Caco-2 (cell line): ENCODE data around the gene MPC1. TPM values are rescaled to one million over a fixed set of nuclear protein-coding genes. Genes with fewer than 3 reads are reported as not detected.

Experiments used
- BruUV-seq: library from RNA; stranded (reverse); fragments of 400-500 nt; replicated peaks from 2 replicates; lab custom pipeline; 2021; lab: Mats Ljungman, UMichigan
- CTCF ChIA-PET: fragments of 300-600 bp; sonication (Branson Sonifier 250); formaldehyde crosslinking; loops from one replicate; lab custom pipeline; 2022; ENCODE audit warnings: antibody characterized with exemption; lab: Charles Lee
- POLR2A ChIA-PET: fragments of 300-600 bp; sonication (Branson Sonifier 250); formaldehyde crosslinking; loops from one replicate; lab custom pipeline; 2022; ENCODE audit warnings: antibody characterized with exemption; lab: Charles Lee
- DNase-seq, 2 experiments: peaks; one replicate each; pipeline versions ENCODE4 v3.0.0 to v3.0.0-alpha.2; 2020 to 2022
- H3K27me3 ChIP-seq: replicated peaks from 2 replicates; pipeline ENCODE4 v1.6.0; 2011; ENCODE audit warnings: low read length; ENCODE audit not compliant: control insufficient read depth, insufficient read depth
- H3K36me3 ChIP-seq: 2 replicates; pipeline ENCODE4 v1.5.1; 2011; ENCODE audit warnings: low read length; ENCODE audit not compliant: control insufficient read depth, insufficient read depth
- H3K4me1 ChIP-seq: fragments of 250-450 bp; sonication (Bioruptor Pico); 2 replicates; pipeline ENCODE4 v1.5.1; 2020; ENCODE audit warnings: mild to moderate bottlenecking
- H3K4me3 ChIP-seq: 2 replicates; pipeline ENCODE4 v1.5.1; 2011; ENCODE audit warnings: low read depth, mild to moderate bottlenecking, control low read depth, low read length
- H3K9me3 ChIP-seq: fragments of 250-450 bp; sonication (Bioruptor Pico); 2 replicates; pipeline ENCODE4 v1.5.1; 2020; ENCODE audit warnings: mild to moderate bottlenecking, moderate library complexity
- H3K27ac Mint-ChIP-seq: one replicate; pipeline ENCODE4 v1.8.0; 2022; ENCODE audit warnings: mixed read lengths; ENCODE audit not compliant: unreplicated experiment
- H3K27me3 Mint-ChIP-seq: one replicate; pipeline ENCODE4 v1.8.0; 2022; ENCODE audit warnings: mixed read lengths; ENCODE audit not compliant: insufficient read depth, unreplicated experiment
- H3K36me3 Mint-ChIP-seq: one replicate; pipeline ENCODE4 v1.8.0; 2022; ENCODE audit warnings: mild to moderate bottlenecking, mixed read lengths; ENCODE audit not compliant: insufficient read depth, unreplicated experiment
- H3K4me1 Mint-ChIP-seq: one replicate; pipeline ENCODE4 v1.8.0; 2022; ENCODE audit warnings: low read depth, mixed read lengths; ENCODE audit not compliant: unreplicated experiment
- H3K4me3 Mint-ChIP-seq: one replicate; pipeline ENCODE4 v1.8.0; 2022; ENCODE audit warnings: mild to moderate bottlenecking, moderate library complexity, mixed read lengths; ENCODE audit not compliant: unreplicated experiment
- H3K9me3 Mint-ChIP-seq: one replicate; pipeline ENCODE4 v1.8.0; 2022; ENCODE audit warnings: mixed read lengths; ENCODE audit not compliant: unreplicated experiment
- CTCF ChIP-seq, 2 experiments: fragments of 200-600 bp in 1 of 2; IDR thresholded peaks; 1 replicate in 1 of 2; 2 replicates in 1 of 2; pipeline versions ENCODE4 v1.5.1 to v1.8.0; 2011 to 2022; ENCODE audit warnings: antibody characterized with exemption in 1 of 2, control low read depth in 1 of 2, inconsistent platforms in 1 of 2, low read depth in 1 of 2, low read length in 1 of 2, mild to moderate bottlenecking in 1 of 2, moderate library complexity in 1 of 2; ENCODE audit not compliant: insufficient read depth in 1 of 2, severe bottlenecking in 1 of 2, unreplicated experiment in 1 of 2
- intact Hi-C: fragments of 100-400 bp; cut with micrococcal nuclease; formaldehyde crosslinking; loops from one replicate; pipeline ENCODE4 v1.10.0; 2022; ENCODE audit not compliant: unreplicated experiment
- total RNA-seq: library from RNA; stranded (reverse); gene quantifications from 2 replicates; pipeline ENCODE4 v1.2.3, GENCODE V29; 2022

MPC1 gene
- total RNA-seq, 1 experiment from 2014 or later = 19.7 TPM

GRCh38 chr6:166341977-166342348, 40.8 kb downstream of the MPC1 start:
- Histone ChIP-seq H3K27me3 (no peaks in the 10 kb centered on the region), H3K4me1 (peaks cover 17% of the 10 kb centered on the region), H3K4me3 (peak overlapping the region; percentile 99), H3K9me3 (no peaks in the 10 kb centered on the region), H3K36me3 (no peaks in the 10 kb centered on the region; the same call in 1 of the 2 replicates)
- peaks cover 3% of the 10 kb centered on the region for H3K4me1 Mint-ChIP-seq
- BruUV-seq = no TSS peak
- H3K27ac Mint-ChIP-seq = peak overlapping the region; percentile 83
- H3K9me3 Mint-ChIP-seq = peaks cover under 1% of the 10 kb centered on the region
- ChIA-PET CTCF (no interaction called here), POLR2A (interaction anchor here (0.7 kb wide), 1 partner anchor 16 kb away, joined by 4 read pairs; no protein-coding TSS in a partner anchor)
- no peak for DNase-seq
- intact Hi-C loops = loop anchor here (1.0 to 2.0 kb wide), 2 partner anchors 33 to 39 kb away; partner anchors contain the start of gene PRR18
- peaks cover 1% of the 10 kb centered on the region for H3K36me3 Mint-ChIP-seq
- no peak for TF ChIP-seq CTCF (IDR thresholded peaks at IDR 0.05; ENCODE audit: insufficient read depth in 1 of 2, low read depth in 1 of 2, low read length in 1 of 2, severe bottlenecking in 1 of 2, unreplicated experiment in 1 of 2)
- H3K27me3 Mint-ChIP-seq = no peaks in the 10 kb centered on the region
- H3K4me3 Mint-ChIP-seq = peak overlapping the region; percentile 88

DNA sequence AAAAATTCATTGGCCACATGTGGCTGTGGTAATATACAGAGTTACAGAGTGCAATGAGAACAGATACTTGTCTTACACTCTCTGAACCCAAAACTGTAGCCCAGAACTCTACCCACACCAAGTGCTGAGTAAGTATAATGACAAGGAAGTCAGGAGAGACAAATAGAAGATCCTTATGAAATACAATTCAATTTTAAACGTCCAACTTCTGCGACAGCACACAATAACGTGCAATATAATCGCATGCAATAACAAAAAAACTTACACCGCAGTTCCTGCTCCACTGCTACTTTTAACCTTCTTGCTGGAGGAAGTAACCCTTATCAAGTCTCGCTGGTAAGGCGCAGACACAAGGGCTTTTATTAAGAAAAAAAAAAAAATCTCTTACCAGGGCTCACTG, 41.3 kb downstream of the MPC1 start:
- POLR2A ChIA-PET = interaction anchor here (0.7 kb wide), 1 partner anchor 17 kb away, joined by 4 read pairs; no protein-coding TSS in a partner anchor
- Mint-ChIP-seq H3K27ac (peak overlapping the region; percentile 83), H3K36me3 (peaks cover 6% of the 10 kb centered on the region), H3K4me1 (no peaks in the 10 kb centered on the region), H3K27me3 (no peaks in the 10 kb centered on the region), H3K4me3 (peak overlapping the region; percentile 88), H3K9me3 (no peaks in the 10 kb centered on the region)
- Histone ChIP-seq H3K9me3 (no peaks in the 10 kb centered on the region), H3K36me3 (no peaks in the 10 kb centered on the region; the same call in 1 of the 2 replicates), H3K4me1 (peaks cover 17% of the 10 kb centered on the region), H3K4me3 (peak overlapping the region; percentile 99), H3K27me3 (no peaks in the 10 kb centered on the region)
- DNase-seq = no peak
- BruUV-seq = TSS peak; percentile 63
- CTCF ChIA-PET = no interaction called here
- TF ChIP-seq CTCF (IDR thresholded peaks at IDR 0.05; ENCODE audit: insufficient read depth in 1 of 2, low read depth in 1 of 2, low read length in 1 of 2, severe bottlenecking in 1 of 2, unreplicated experiment in 1 of 2) = no peak
- intact Hi-C loops = no loop called here

GRCh38 chr6:166338854-166339253, 43.9 kb downstream of the MPC1 start:
- DNase-seq = no peak
- POLR2A ChIA-PET = no interaction called here
- H3K27me3 ChIP-seq = no peaks in the 10 kb centered on the region
- no peak overlapping the region for H3K4me3 ChIP-seq
- Mint-ChIP-seq H3K27ac (no peak overlapping the region), H3K36me3 (peaks cover 13% of the 10 kb centered on the region), H3K9me3 (no peaks in the 10 kb centered on the region), H3K27me3 (no peaks in the 10 kb centered on the region), H3K4me1 (no peaks in the 10 kb centered on the region), H3K4me3 (no peak overlapping the region)
- intact Hi-C loops = no loop called here
- peaks cover 8% of the 10 kb centered on the region; the same call in 1 of the 2 replicates for H3K4me1 ChIP-seq
- no peak for TF ChIP-seq CTCF (IDR thresholded peaks at IDR 0.05; ENCODE audit: insufficient read depth in 1 of 2, low read depth in 1 of 2, low read length in 1 of 2, severe bottlenecking in 1 of 2, unreplicated experiment in 1 of 2)
- CTCF ChIA-PET = no interaction called here
- H3K9me3 ChIP-seq = no peaks in the 10 kb centered on the region
- BruUV-seq = no TSS peak
- H3K36me3 ChIP-seq = no peaks in the 10 kb centered on the region; the same call in 1 of the 2 replicates
